ENCODE data around the gene DUSP14.

Gene DUSP14

DNA sequence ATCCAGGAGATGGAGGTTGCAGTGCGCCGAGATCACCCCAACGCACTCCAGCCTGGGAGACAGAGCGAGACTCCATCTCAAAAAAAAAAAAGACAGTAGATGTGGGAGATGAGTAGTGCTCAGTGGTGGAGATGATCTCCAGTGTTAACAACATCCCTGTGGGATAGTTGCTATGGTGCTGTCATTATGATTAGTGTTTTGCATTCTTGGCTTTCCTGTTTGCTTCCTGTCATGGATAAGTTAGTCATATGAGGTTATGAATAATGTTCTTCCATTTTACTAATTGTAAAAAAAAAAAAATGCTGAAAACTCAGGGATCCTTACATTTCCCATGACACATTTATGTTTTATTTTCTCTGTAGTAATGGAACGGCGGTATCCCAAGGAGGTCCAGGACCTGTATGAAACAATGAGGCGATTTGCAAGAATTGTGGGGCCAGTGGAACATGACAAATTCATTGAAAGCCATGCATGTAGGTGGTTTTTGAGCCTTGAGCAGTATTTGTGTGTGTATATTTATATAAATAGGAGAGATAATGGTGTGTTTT lies 24.5 kb upstream of the DUSP14 start:
- no peak overlapping the region for H3K27ac ChIP-seq (ENCODE audit: low read depth, low read length)
- H3K27me3 ChIP-seq (ENCODE audit: control insufficient read depth in 1 of 2, insufficient read depth in 2 of 2, low read length in 2 of 2) = no peaks in the 10 kb centered on the region
- H3K9me3 ChIP-seq (ENCODE audit: low read length) = no peaks in the 10 kb centered on the region
- no peak overlapping the region for H3K4me3 ChIP-seq (ENCODE audit: low read depth in 1 of 2, low read length in 2 of 2)
- no peak overlapping the region for H3K9ac ChIP-seq (ENCODE audit: low read length)
- no peaks in the 10 kb centered on the region for H3K4me1 ChIP-seq (ENCODE audit: insufficient read depth, low read length)
- peaks cover 12% of the 10 kb centered on the region for H3K36me3 ChIP-seq (ENCODE audit: insufficient read depth, low read length)

DNA sequence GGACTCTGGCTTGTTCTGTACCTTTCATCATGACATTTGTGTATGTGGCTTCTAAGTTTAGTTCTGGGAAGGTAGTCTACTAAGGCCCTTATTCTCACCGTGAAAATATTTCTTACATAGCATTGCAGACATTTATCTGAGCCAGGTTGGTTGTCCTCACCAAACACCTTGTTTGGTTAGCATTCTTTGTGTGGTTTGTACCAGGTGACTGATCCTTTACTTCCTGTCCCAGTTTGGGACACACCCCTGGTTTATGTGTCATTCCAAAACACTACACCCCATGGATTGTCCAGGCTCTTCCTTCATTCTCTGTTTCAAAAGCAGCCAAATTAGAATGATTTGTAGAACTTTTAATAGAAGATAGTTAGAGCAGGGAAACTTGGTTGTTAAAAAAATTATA lies 23.2 kb upstream of the DUSP14 start:
- H3K27ac ChIP-seq (ENCODE audit: low read depth, low read length) = no peak overlapping the region
- H3K9ac ChIP-seq (ENCODE audit: low read length) = no peak overlapping the region
- H3K36me3 ChIP-seq (ENCODE audit: insufficient read depth, low read length) = peaks cover 21% of the 10 kb centered on the region

DNA sequence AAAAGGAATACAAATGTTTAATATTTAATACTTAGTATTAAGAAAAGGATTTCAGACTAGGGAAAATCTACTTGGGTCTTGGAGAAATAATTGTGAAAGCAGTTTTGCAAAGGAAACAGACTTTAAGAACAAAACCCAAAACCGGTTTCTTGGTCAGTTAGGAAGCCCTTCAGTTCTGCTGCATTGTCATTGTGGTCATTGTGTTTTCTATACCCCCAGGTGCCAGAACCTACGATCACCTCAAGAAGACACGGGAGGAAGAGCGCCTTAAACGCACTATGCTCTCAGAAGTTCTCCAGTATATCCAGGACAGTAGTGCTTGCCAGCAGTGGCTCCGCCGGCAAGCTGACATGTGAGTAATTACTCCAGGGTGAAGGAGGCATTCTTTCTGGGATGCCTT lies 19.5 kb upstream of the DUSP14 start:
- no peak overlapping the region for H3K27ac ChIP-seq (ENCODE audit: low read depth, low read length)
- H3K27me3 ChIP-seq (ENCODE audit: control insufficient read depth in 1 of 2, insufficient read depth in 2 of 2, low read length in 2 of 2) = no peaks in the 10 kb centered on the region
- no peaks in the 10 kb centered on the region for H3K9me3 ChIP-seq (ENCODE audit: low read length)
- H3K4me1 ChIP-seq (ENCODE audit: insufficient read depth, low read length) = no peaks in the 10 kb centered on the region
- peaks cover 28% of the 10 kb centered on the region for H3K36me3 ChIP-seq (ENCODE audit: insufficient read depth, low read length)
- H3K9ac ChIP-seq (ENCODE audit: low read length) = no peak overlapping the region
- H3K4me3 ChIP-seq (ENCODE audit: low read depth in 1 of 2, low read length in 2 of 2) = no peak overlapping the region

More for the DNA sequence above, 23.2 kb upstream of the DUSP14 start:
- H3K4me3 ChIP-seq (ENCODE audit: low read depth in 1 of 2, low read length in 2 of 2) = no peak overlapping the region
- no peaks in the 10 kb centered on the region for H3K4me1 ChIP-seq (ENCODE audit: insufficient read depth, low read length)
- H3K27me3 ChIP-seq (ENCODE audit: control insufficient read depth in 1 of 2, insufficient read depth in 2 of 2, low read length in 2 of 2) = no peaks in the 10 kb centered on the region
- no peaks in the 10 kb centered on the region for H3K9me3 ChIP-seq (ENCODE audit: low read length)

DNA sequence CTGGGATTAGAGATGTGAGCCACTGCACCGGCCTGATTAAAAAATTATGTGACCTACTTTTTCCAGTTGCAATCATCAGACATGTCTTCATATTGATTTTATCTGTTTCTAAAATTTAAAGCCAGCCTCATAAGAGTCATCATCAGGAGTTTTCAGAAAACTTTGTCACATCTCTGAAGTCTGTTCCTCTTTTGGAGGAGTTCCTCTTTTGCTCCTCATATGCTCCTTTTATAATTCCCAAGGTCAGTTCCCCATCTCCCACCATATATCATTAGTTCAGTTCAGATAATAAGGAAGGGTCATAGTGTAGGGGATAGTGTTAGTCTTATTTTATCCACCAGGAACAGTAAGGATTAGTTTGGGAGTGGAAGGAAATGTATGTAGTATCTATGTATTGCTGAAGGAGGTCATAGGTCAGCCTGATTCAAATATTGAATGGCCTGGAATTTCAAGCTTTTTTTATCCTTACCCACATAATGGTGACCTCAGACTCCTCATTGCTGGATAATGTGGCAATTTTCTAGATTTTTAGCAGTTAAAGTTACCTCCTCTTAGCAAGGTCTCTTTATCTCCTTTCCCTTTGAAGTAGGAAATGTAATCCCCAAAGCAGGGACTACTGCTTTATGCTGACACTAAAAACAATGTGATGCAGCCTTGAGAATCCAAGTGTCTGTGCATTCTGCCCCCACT lies 13.8 kb upstream of the DUSP14 start:
- H3K4me3 ChIP-seq (ENCODE audit: low read depth in 1 of 2, low read length in 2 of 2) = no peak overlapping the region
- no peak overlapping the region for H3K27ac ChIP-seq (ENCODE audit: low read depth, low read length)
- no peak overlapping the region for H3K9ac ChIP-seq (ENCODE audit: low read length)
- no peaks in the 10 kb centered on the region for H3K4me1 ChIP-seq (ENCODE audit: insufficient read depth, low read length)
- no peaks in the 10 kb centered on the region for H3K9me3 ChIP-seq (ENCODE audit: low read length)
- H3K36me3 ChIP-seq (ENCODE audit: insufficient read depth, low read length) = peaks cover 46% of the 10 kb centered on the region
- H3K27me3 ChIP-seq (ENCODE audit: control insufficient read depth in 1 of 2, insufficient read depth in 2 of 2, low read length in 2 of 2) = no peaks in the 10 kb centered on the region

DNA sequence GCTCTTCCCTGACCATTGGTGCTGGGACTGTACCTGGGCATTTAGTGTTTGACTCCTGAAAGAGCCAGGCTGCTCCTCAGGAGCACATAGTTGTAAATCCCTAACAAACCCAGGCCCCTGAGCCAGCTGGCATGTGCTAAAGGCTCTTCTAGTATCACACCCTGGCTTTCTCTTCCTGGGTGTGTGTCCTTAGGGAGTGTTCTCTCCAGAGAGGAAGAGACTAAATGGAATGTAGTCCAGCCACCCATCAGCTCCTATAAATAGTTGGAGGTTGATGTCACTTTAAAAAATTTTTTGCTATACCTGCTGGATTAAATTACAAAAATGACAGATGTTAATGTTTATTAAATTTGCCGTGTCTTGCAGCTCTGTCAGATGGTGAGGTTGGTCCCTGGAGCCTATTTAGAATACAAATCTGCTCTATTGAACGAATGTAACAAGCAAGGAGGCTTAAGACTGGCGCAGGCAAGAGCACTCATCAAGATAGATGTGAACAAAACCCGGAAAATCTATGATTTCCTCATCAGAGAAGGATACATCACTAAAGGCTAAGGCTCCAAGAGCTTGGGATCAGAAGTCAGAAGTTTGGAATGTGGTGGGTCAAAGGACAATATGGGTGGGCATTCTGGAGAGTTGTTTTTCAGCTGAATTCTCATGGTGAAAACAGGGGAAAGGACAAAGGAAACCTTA lies 13.1 kb upstream of the DUSP14 start:
- no peak overlapping the region for H3K27ac ChIP-seq (ENCODE audit: low read depth, low read length)
- H3K9ac ChIP-seq (ENCODE audit: low read length) = no peak overlapping the region
- no peaks in the 10 kb centered on the region for H3K27me3 ChIP-seq (ENCODE audit: control insufficient read depth in 1 of 2, insufficient read depth in 2 of 2, low read length in 2 of 2)
- H3K4me1 ChIP-seq (ENCODE audit: insufficient read depth, low read length) = no peaks in the 10 kb centered on the region
- H3K36me3 ChIP-seq (ENCODE audit: insufficient read depth, low read length) = peaks cover 43% of the 10 kb centered on the region
- no peak overlapping the region for H3K4me3 ChIP-seq (ENCODE audit: low read depth in 1 of 2, low read length in 2 of 2)
- no peaks in the 10 kb centered on the region for H3K9me3 ChIP-seq (ENCODE audit: low read length)

DNA sequence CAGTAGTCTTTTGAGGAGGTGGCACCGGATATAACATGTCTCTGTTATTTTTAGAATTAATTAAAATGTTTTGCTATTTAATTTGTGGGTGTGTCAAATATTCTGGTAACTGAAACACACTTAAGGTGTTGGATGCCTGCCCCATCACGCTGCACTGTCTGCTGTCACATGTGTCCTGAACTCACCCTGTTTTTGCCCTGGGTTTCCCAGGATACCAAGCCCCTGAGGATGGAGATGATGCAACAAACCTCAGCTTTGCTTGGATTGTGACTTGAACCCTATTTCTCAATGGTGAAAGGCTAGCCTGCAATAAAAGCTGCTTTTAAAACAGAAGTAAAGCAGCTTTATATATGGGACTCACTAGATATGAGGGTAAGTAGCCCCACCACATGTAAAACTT lies 11.5 kb upstream of the DUSP14 start:
- H3K4me1 ChIP-seq (ENCODE audit: insufficient read depth, low read length) = no peaks in the 10 kb centered on the region
- H3K4me3 ChIP-seq (ENCODE audit: low read depth in 1 of 2, low read length in 2 of 2) = no peak overlapping the region
- no peaks in the 10 kb centered on the region for H3K9me3 ChIP-seq (ENCODE audit: low read length)
- H3K9ac ChIP-seq (ENCODE audit: low read length) = no peak overlapping the region
- H3K27ac ChIP-seq (ENCODE audit: low read depth, low read length) = no peak overlapping the region
- peaks cover 41% of the 10 kb centered on the region for H3K36me3 ChIP-seq (ENCODE audit: insufficient read depth, low read length)
- no peaks in the 10 kb centered on the region for H3K27me3 ChIP-seq (ENCODE audit: control insufficient read depth in 1 of 2, insufficient read depth in 2 of 2, low read length in 2 of 2)

DNA sequence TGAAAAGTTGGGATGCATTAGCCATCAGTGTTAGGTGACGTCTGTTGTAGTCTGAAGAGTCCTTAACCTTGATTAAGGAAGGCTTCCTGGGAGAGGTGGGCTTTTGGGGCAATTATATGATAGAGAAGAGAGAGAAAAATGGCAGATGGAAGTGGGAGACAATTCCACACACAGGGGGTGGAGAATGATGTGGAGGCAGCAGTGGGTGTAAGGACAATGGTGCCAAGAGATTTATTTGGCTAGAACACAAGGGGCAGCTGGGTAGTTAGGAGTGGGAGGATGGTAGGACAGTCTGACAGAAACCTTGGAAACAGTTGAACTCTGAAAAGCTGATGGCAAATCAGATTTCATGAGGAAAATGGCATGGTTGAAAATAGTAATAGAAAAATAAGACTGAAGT lies 10.7 kb upstream of the DUSP14 start:
- no peak overlapping the region for H3K9ac ChIP-seq (ENCODE audit: low read length)
- peaks cover 38% of the 10 kb centered on the region for H3K36me3 ChIP-seq (ENCODE audit: insufficient read depth, low read length)
- H3K9me3 ChIP-seq (ENCODE audit: low read length) = no peaks in the 10 kb centered on the region
- no peaks in the 10 kb centered on the region for H3K4me1 ChIP-seq (ENCODE audit: insufficient read depth, low read length)
- no peaks in the 10 kb centered on the region for H3K27me3 ChIP-seq (ENCODE audit: control insufficient read depth in 1 of 2, insufficient read depth in 2 of 2, low read length in 2 of 2)
- no peak overlapping the region for H3K4me3 ChIP-seq (ENCODE audit: low read depth in 1 of 2, low read length in 2 of 2)
- H3K27ac ChIP-seq (ENCODE audit: low read depth, low read length) = no peak overlapping the region

DNA sequence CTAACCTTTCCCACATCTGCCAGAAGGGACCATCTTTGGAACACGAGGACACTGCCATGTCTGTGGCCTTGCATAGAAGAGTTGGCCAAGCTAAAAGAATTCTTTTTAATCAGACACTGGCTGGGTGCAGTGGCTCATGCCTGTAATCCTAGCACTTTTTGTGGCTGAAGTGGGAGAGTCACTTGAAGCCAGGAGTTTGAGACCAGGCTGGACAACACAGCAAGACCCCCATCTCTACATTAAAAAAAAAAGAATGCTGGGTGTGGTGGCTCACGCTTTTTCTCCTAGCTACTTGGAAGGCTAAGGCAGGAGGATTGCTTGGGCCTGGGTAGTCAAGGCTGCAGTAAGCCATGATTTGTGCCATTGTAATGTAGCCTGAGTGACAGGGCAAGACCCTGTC lies 9.3 kb upstream of the DUSP14 start:
- Histone ChIP-seq H3K4me1 (ENCODE audit: insufficient read depth, low read length) (no peaks in the 10 kb centered on the region), H3K36me3 (ENCODE audit: insufficient read depth, low read length) (peaks cover 32% of the 10 kb centered on the region), H3K9ac (ENCODE audit: low read length) (no peak overlapping the region), H3K27me3 (ENCODE audit: control insufficient read depth in 1 of 2, insufficient read depth in 2 of 2, low read length in 2 of 2) (no peaks in the 10 kb centered on the region), H3K4me3 (ENCODE audit: low read depth in 1 of 2, low read length in 2 of 2) (no peak overlapping the region), H3K9me3 (ENCODE audit: low read length) (no peaks in the 10 kb centered on the region), H3K27ac (ENCODE audit: low read depth, low read length) (no peak overlapping the region)

DNA sequence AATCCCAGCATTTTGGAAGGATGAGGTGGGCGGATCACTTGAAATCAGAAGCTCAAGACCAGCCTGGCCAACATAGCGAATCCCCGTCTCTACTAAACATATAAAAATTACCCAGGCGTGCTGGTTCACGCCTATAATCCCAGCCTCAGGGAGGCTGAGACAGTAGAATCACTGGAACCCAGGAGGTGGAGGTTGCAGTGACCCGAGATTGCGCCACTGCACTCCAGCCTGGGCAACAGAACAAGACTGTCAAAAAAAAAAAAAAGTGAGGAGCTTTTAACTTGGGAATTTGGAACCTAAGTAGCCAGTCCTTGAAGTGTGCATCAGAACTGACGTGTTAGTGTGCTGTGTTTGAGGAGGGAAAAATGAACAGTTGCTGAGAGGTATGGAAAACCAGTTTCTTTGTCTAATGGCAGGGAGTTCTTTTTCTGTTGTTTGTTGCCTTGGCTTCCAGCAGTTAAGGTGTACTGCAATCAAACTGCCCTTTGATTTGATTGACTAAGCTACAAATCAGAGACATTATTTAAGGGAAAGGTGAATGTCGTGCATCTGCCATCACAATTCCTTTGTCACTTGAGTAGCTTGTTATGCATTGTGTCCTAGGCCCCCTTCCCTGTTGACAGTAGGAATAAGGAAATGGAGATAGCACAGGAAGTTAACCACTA lies 8.6 kb upstream of the DUSP14 start:
- Histone ChIP-seq H3K27me3 (ENCODE audit: control insufficient read depth in 1 of 2, insufficient read depth in 2 of 2, low read length in 2 of 2) (no peaks in the 10 kb centered on the region), H3K27ac (ENCODE audit: low read depth, low read length) (no peak overlapping the region), H3K9me3 (ENCODE audit: low read length) (no peaks in the 10 kb centered on the region), H3K9ac (ENCODE audit: low read length) (no peak overlapping the region), H3K36me3 (ENCODE audit: insufficient read depth, low read length) (peaks cover 24% of the 10 kb centered on the region), H3K4me1 (ENCODE audit: insufficient read depth, low read length) (no peaks in the 10 kb centered on the region), H3K4me3 (ENCODE audit: low read depth in 1 of 2, low read length in 2 of 2) (no peak overlapping the region)

DNA sequence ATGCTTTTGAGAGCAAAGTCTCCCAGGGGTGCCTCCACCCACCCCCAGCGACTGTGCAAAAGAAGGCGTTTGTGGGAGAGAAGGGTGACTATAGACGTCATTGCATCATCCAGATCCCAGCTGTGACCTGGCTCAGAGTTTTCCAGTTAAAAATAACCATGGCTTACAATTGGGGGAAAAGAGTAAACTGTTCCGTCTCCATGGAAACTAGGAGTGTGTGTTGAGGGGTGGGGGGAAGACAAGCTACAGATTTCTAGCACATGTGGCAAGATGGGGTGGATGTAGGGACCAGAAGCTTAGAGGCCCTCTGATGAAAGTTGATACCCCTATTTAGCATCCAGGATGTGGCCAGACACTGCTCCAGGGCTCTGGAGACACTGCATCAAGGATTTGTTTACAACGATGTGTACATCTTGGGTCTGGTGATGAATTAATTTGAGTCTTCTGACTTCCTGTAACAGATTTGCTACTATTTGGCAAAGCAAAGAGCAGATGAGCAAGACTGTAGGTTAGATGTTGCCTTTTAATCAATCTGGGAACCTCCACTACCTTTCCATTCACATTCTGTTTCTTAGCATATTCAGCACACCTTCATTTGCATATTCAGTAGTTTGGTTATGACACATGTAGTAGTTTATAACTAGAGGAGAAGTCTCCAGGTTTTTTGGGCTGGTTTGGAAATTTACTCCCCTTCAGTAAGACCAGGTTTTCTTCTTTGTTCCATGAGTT lies 6.2 kb upstream of the DUSP14 start:
- peaks cover 7% of the 10 kb centered on the region for H3K36me3 ChIP-seq (ENCODE audit: insufficient read depth, low read length)
- no peak overlapping the region for H3K9ac ChIP-seq (ENCODE audit: low read length)
- peaks cover 6% of the 10 kb centered on the region for H3K4me1 ChIP-seq (ENCODE audit: insufficient read depth, low read length)
- no peaks in the 10 kb centered on the region for H3K9me3 ChIP-seq (ENCODE audit: low read length)
- H3K27ac ChIP-seq (ENCODE audit: low read depth, low read length) = no peak overlapping the region
- no peaks in the 10 kb centered on the region for H3K27me3 ChIP-seq (ENCODE audit: control insufficient read depth in 1 of 2, insufficient read depth in 2 of 2, low read length in 2 of 2)
- no peak overlapping the region for H3K4me3 ChIP-seq (ENCODE audit: low read depth in 1 of 2, low read length in 2 of 2)

DNA sequence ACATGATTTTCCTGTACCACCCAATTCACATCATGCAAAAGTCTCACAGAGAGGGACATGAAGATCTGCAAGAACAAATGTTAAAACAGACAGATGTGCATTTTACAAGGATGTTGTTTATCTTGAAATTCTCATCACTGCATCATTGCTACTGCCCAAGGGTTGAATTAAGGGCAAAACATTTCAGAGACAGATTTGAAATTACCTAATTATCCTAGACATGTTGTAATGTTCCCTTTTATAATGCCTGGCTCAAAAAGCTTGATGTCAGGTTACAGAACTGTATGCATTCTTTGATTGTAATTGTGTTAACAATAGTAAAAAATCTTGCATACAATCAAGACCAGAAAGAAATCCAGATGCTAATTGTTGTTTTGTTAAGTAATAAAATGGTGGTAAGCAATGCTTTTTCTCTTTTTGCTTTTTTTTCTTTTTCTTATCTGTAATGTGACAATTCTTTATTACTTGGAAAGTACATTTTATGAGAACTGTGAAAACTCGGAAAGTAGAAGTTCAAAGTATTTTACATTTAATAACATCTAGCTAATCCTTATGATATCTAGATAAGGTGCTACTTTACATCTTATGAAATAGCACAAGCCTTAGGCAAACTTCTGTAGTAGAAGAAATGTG lies 3.6 kb upstream of the DUSP14 start:
- H3K27ac ChIP-seq (ENCODE audit: low read depth, low read length) = no peak overlapping the region
- H3K36me3 ChIP-seq (ENCODE audit: insufficient read depth, low read length) = no peaks in the 10 kb centered on the region
- H3K9me3 ChIP-seq (ENCODE audit: low read length) = no peaks in the 10 kb centered on the region
- H3K4me3 ChIP-seq (ENCODE audit: low read depth in 1 of 2, low read length in 2 of 2) = no peak overlapping the region
- H3K27me3 ChIP-seq (ENCODE audit: control insufficient read depth in 1 of 2, insufficient read depth in 2 of 2, low read length in 2 of 2) = no peaks in the 10 kb centered on the region
- H3K4me1 ChIP-seq (ENCODE audit: insufficient read depth, low read length) = peaks cover 19% of the 10 kb centered on the region
- no peak overlapping the region for H3K9ac ChIP-seq (ENCODE audit: low read length)

Data from muscle layer of colon (tissue), 2 donors.